Fibroblast of pulmonary artery (primary cell): ENCODE data around the gene ABHD4.

Experiments used
- DNase-seq: peaks from one replicate; pipeline ENCODE4 v3.0.0-alpha.2; 2010; ENCODE audit warnings: low read depth
- H3K4me3 ChIP-seq: replicated peaks from 2 replicates; pipeline ENCODE4 v1.5.1; 2011; ENCODE audit warnings: low read depth, mild to moderate bottlenecking, control low read depth, low read length, moderate library complexity
- TF ChIP-seq, protein P1 (sequence below): IDR thresholded peaks from 2 replicates; pipeline ENCODE4 v1.5.1; 2011; ENCODE audit warnings: mild to moderate bottlenecking, control low read depth, low read length, inconsistent platforms; ENCODE audit errors: missing control alignments

ABHD4 gene

DNA sequence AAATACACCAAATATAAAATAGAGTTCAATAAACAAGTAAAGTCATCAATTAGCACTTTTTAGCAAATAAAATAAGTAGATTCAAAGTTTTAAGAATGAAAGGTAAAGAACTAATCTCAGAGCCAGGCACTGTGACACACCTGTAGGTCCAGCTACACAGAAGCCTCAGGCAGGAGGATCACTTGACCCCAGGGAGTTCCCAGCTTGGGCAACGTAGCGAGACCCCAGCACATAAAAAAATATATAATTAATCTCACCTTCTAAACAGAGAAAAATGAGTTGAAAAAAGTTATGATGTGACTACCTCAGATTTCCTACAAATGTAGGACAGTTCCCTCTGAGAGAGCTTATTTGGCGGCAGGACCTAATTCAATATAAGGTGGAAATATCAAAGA, 28.4 kb upstream of the ABHD4 start:
- H3K4me3 ChIP-seq = no peak overlapping the region
- no peak for DNase-seq
- TF ChIP-seq, protein P1, sequence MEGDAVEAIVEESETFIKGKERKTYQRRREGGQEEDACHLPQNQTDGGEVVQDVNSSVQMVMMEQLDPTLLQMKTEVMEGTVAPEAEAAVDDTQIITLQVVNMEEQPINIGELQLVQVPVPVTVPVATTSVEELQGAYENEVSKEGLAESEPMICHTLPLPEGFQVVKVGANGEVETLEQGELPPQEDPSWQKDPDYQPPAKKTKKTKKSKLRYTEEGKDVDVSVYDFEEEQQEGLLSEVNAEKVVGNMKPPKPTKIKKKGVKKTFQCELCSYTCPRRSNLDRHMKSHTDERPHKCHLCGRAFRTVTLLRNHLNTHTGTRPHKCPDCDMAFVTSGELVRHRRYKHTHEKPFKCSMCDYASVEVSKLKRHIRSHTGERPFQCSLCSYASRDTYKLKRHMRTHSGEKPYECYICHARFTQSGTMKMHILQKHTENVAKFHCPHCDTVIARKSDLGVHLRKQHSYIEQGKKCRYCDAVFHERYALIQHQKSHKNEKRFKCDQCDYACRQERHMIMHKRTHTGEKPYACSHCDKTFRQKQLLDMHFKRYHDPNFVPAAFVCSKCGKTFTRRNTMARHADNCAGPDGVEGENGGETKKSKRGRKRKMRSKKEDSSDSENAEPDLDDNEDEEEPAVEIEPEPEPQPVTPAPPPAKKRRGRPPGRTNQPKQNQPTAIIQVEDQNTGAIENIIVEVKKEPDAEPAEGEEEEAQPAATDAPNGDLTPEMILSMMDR = no peak

DNA sequence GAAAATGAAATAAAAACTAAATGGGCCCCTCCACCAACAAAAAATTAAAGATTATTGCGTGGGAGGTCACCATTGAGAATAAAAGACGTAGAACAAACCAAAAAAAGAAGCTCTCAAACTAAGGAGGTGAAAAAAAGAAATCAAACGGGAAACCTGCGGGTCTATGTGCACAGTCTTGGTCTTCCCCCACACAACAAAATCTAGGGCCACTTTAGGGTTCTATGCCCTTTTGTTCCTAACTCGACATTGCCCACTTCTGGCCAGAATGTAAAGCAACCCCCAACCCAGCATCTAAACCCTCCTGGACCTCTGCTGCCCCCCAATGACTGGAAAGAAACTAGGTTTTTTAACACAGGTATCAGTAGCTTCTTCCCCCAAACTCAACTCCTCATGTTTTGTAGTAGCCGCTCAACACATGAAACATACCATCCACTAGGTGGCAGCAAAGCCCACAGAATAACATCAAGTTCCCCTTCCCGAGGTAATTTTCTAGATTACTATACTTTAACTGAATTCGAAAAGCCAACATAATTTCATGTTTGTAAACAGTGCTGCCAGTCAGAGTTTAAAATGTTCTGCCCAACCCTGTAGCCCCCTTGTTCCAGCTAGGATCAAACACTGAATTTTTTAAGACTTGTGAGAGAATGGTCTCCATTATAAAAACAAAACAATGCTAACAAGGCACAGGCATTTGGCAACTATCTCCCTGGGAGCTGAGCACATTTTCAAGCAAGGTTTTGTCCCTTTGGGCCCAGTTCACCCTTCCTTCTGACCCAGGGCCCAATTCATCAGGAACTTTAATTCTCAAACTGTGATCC, 27.8 kb upstream of the ABHD4 start:
- no peak overlapping the region for H3K4me3 ChIP-seq
- TF ChIP-seq, protein P1 = peak; percentile 70
- DNase-seq = peak; percentile 90

DNA sequence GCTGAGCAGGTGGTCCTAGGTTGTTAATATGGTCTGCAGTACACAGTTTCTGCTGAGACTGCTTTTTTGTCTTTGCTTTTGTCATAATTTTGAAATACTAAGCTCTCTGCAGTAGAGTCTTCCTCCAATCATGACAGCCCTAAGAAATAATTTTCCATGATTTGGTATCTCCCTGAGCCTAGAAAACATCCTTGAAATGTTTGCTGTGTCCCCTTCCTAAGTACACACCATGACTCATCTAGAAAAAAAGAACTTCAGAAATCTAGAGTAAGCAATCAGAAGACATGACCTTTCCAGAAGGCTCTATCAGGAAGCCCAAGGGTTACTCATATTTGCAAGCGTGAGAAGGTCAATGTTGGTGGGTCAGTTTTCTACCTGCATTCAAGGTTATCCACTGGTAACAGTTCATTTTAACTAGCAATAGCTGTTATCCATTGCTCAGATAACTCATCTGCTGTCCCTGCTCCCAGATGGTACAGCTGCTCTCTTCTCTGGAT, 25.5 kb upstream of the ABHD4 start:
- peak; percentile 85 for DNase-seq
- TF ChIP-seq, protein P1 = no peak
- no peak overlapping the region for H3K4me3 ChIP-seq

DNA sequence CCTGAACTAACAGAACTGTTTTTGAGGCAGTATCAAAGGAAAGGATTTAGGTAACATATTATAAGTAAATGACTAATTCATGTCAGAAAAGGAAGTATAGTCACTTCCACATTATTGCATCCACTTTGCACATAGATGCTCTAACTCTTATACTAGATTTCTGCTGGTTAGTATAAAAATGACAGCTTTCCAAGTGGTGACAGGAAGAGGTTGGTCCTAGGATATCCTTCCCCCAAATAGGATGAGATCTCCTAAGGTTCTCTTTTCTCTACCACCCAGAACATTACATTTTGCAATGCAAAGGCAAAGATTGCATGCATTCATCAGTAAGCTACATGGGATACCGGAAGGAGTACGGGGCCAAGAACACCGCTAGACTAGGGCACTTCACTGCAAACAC, 24.3 kb upstream of the ABHD4 start:
- no peak for DNase-seq
- H3K4me3 ChIP-seq = no peak overlapping the region
- TF ChIP-seq, protein P1 = no peak

DNA sequence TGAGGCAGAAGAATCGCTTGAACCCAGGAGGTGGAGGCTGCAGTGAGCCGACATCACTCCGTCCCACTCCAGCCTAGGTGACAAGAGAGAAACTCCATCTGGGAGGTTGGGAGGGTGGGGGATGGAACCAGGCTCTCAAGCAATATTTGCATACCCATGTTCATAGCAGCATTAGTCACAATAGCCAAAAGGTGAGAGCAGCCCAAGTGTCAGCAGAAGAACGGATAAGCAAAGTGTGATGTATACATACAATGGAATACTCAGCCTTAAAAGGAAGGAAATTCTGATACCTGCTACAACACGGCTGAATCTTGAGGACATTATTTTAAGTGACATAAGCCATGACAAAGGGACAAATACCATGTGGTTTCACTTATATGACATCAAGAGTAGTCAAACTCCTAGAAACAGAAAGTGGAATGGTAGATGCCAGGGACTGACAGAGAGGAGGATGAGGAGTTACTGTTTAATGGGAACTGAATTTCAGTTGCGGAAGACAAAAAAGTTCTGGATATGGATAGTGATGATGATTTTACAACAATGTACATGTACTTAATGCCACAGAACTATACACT, 20.7 kb upstream of the ABHD4 start:
- no peak overlapping the region for H3K4me3 ChIP-seq
- DNase-seq = no peak
- TF ChIP-seq, protein P1 = no peak

DNA sequence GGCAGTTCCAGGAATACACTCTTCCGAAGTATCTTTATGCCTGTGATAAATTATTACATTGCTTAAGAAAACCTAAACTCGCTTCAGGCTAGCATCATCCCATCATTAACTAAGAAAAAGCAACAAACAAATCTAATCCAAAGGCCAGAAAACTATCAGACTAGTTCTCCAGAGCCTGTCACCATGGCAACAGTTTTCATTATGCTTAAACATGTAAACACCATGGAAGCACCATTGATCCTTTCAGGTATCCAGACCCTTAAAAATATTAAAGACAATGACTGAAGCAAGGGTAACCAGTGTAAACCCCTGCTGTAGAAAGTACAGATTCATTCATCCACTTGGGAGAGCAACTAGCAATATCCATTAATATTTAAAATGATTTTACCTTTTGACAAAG, 18.9 kb upstream of the ABHD4 start:
- TF ChIP-seq, protein P1 = no peak
- no peak overlapping the region for H3K4me3 ChIP-seq
- peak; percentile 28 for DNase-seq
